ENCODE measurements around the gene SFTA2. TPM values are rescaled to one million over a fixed set of nuclear protein-coding genes. Genes with fewer than 3 reads are reported as not detected.
A peak's percentile ranks its signal among the peaks of the same experiment; 100 is the strongest.

The SFTA2 gene
- total RNA-seq, 1 donor from 2014 or later: 2.8 TPM

DNA sequence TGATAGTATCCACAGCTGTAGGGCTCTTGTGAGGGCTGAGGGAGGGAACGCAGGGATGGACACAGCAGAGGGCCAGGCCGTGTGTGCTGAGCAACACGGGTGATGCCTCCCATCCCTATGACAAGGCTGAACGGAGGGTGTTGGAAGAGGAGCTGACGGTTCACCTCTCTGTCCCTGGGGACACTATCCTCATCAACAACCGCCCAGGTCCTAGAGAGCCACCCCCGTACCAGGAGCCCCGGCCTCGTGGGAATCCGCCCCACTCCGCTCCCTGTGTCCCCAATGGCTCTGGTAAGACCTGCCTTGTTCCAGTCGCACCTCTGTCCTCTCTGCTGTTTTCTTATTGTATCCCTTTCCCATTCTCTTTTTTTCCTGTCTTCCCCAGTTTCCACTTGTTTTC lies 37.6 kb downstream of the SFTA2 start:
- no peak for DNase-seq (ENCODE audit: low spot score)
- Mint-ChIP-seq H3K27ac (ENCODE audit: unreplicated experiment) (no peak overlapping the region), H3K27me3 (ENCODE audit: unreplicated experiment) (peaks cover 9% of the 10 kb centered on the region), H3K4me3 (ENCODE audit: unreplicated experiment) (no peak overlapping the region), H3K4me1 (ENCODE audit: unreplicated experiment) (peaks cover 2% of the 10 kb centered on the region), H3K36me3 (ENCODE audit: low read depth, unreplicated experiment) (peaks cover 5% of the 10 kb centered on the region), H3K9me3 (ENCODE audit: unreplicated experiment) (no peaks in the 10 kb centered on the region)
- TF ChIP-seq, protein P1, sequence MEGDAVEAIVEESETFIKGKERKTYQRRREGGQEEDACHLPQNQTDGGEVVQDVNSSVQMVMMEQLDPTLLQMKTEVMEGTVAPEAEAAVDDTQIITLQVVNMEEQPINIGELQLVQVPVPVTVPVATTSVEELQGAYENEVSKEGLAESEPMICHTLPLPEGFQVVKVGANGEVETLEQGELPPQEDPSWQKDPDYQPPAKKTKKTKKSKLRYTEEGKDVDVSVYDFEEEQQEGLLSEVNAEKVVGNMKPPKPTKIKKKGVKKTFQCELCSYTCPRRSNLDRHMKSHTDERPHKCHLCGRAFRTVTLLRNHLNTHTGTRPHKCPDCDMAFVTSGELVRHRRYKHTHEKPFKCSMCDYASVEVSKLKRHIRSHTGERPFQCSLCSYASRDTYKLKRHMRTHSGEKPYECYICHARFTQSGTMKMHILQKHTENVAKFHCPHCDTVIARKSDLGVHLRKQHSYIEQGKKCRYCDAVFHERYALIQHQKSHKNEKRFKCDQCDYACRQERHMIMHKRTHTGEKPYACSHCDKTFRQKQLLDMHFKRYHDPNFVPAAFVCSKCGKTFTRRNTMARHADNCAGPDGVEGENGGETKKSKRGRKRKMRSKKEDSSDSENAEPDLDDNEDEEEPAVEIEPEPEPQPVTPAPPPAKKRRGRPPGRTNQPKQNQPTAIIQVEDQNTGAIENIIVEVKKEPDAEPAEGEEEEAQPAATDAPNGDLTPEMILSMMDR (IDR thresholded peaks at IDR 0.05; ENCODE audit: unreplicated experiment): no peak

DNA sequence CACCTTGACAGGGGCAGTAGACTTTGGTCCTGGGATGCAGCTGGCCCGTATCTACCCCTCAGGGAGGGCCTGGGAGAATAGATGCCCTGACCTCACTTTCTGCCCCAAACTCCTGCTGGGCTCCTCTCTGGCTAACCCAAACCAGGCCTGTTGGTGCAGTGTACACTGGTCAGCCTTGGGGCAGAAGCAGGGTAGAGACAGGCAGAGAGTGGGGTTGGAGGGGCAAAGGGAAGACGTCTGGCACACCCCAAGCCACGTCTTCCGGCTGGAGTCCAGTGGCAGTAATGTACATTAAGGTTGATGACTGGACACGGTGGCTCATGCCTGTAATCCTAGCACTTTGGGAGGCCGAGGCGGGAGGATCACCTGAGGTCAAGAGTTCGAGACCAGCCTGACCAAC lies 38.3 kb downstream of the SFTA2 start:
- peaks cover 2% of the 10 kb centered on the region for H3K4me1 Mint-ChIP-seq (ENCODE audit: unreplicated experiment)
- no peaks in the 10 kb centered on the region for H3K9me3 Mint-ChIP-seq (ENCODE audit: unreplicated experiment)
- H3K27ac Mint-ChIP-seq (ENCODE audit: unreplicated experiment): no peak overlapping the region
- H3K4me3 Mint-ChIP-seq (ENCODE audit: unreplicated experiment): no peak overlapping the region
- no peak for DNase-seq (ENCODE audit: low spot score)
- TF ChIP-seq, protein P1 (IDR thresholded peaks at IDR 0.05; ENCODE audit: unreplicated experiment): no peak
- H3K27me3 Mint-ChIP-seq (ENCODE audit: unreplicated experiment): peaks cover 9% of the 10 kb centered on the region
- H3K36me3 Mint-ChIP-seq (ENCODE audit: low read depth, unreplicated experiment): peaks cover 5% of the 10 kb centered on the region

DNA sequence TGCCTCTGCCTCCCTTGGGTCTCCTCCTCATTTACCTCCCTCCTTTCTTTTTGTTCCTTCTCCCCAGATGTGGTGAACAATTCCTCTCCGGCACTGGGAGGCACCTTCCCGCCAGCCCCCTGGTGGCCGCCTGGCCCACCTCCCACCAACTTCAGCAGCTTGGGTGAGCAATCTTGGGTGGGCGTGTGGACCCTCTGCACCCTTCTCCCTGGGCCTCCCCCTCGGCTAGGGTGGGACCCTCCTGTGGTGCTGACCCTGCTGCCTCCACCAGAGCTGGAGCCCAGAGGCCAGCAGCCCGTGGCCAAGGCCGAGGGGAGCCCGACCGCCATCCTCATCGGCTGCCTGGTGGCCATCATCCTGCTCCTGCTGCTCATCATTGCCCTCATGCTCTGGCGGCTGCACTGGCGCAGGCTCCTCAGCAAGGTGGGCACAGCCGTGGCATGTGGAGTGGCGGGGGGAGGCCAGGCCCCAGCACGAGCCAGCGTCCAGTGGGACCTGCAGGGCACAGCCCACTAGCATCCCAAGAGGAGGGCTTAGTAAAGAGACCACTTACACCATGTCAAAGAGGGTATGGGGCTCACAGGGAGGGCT lies 38.9 kb downstream of the SFTA2 start:
- Mint-ChIP-seq H3K4me1 (ENCODE audit: unreplicated experiment) (peaks cover 2% of the 10 kb centered on the region), H3K9me3 (ENCODE audit: unreplicated experiment) (no peaks in the 10 kb centered on the region), H3K4me3 (ENCODE audit: unreplicated experiment) (no peak overlapping the region), H3K27ac (ENCODE audit: unreplicated experiment) (no peak overlapping the region), H3K36me3 (ENCODE audit: low read depth, unreplicated experiment) (peaks cover 5% of the 10 kb centered on the region), H3K27me3 (ENCODE audit: unreplicated experiment) (peaks cover 9% of the 10 kb centered on the region)
- TF ChIP-seq, protein P1 (IDR thresholded peaks at IDR 0.05; ENCODE audit: unreplicated experiment): no peak
- no peak for DNase-seq (ENCODE audit: low spot score)

DNA sequence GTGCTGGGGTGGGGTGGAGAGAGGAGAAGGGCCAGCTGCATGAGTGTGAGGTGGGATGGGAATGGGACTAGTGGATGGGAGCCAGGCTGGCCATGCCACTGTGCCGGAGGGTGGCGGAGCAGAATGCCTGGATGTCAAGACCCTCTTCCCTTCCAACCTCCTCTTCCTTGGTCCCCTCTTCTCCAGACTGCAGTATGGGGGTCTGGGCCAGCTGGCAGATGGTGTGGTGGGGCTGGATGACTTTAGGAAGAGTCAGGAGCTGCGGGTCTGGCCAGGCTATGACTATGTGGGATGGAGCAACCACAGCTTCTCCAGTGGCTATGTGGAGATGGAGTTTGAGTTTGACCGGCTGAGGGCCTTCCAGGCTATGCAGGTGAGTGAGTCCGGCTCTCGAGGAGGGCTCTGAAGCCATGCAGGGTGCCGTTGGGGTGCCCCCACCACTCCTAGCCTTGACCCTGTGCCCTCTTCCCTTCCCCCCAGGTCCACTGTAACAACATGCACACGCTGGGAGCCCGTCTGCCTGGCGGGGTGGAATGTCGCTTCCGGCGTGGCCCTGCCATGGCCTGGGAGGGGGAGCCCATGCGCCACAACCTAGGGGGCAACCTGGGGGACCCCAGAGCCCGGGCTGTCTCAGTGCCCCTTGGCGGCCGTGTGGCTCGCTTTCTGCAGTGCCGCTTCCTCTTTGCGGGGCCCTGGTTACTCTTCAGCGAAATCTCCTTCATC lies 40.0 kb downstream of the SFTA2 start:
- H3K27ac Mint-ChIP-seq (ENCODE audit: unreplicated experiment): peak overlapping the region; percentile 61
- no peak overlapping the region for H3K4me3 Mint-ChIP-seq (ENCODE audit: unreplicated experiment)
- DNase-seq (ENCODE audit: low spot score): no peak
- peaks cover 2% of the 10 kb centered on the region for H3K4me1 Mint-ChIP-seq (ENCODE audit: unreplicated experiment)
- H3K9me3 Mint-ChIP-seq (ENCODE audit: unreplicated experiment): no peaks in the 10 kb centered on the region
- H3K36me3 Mint-ChIP-seq (ENCODE audit: low read depth, unreplicated experiment): peaks cover 5% of the 10 kb centered on the region
- H3K27me3 Mint-ChIP-seq (ENCODE audit: unreplicated experiment): peaks cover 7% of the 10 kb centered on the region
- TF ChIP-seq, protein P1 (IDR thresholded peaks at IDR 0.05; ENCODE audit: unreplicated experiment): no peak

DNA sequence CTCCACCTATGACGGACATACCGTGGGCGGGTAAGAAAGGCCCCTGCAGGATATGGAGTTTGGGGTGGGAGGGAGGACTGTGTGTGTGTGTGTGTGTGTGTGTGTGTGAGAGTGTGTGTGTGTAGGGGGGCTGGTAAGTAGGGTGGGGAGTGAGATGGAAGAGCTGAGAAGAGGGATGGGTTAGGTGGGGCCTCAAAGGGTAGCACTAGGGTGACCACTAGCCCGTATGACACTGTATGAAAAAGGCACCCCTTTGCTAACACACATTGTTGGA lies 40.6 kb downstream of the SFTA2 start:
- Mint-ChIP-seq H3K4me1 (ENCODE audit: unreplicated experiment) (peaks cover 6% of the 10 kb centered on the region), H3K27me3 (ENCODE audit: unreplicated experiment) (peaks cover 7% of the 10 kb centered on the region), H3K9me3 (ENCODE audit: unreplicated experiment) (no peaks in the 10 kb centered on the region), H3K27ac (ENCODE audit: unreplicated experiment) (no peak overlapping the region), H3K4me3 (ENCODE audit: unreplicated experiment) (no peak overlapping the region), H3K36me3 (ENCODE audit: low read depth, unreplicated experiment) (peaks cover 5% of the 10 kb centered on the region)
- DNase-seq (ENCODE audit: low spot score): no peak
- TF ChIP-seq, protein P1 (IDR thresholded peaks at IDR 0.05; ENCODE audit: unreplicated experiment): no peak
